ENCODE data around the gene TLX1. TPM values are rescaled to one million over a fixed set of nuclear protein-coding genes. Genes with fewer than 3 reads are reported as not detected.

Gene TLX1
- total RNA-seq, 1 donor from 2014 or later = not detected

- CTCF ChIA-PET = interaction anchor here (1.1 kb wide), 1 partner anchor 16 kb away, joined by 3 read pairs; no protein-coding TSS in a partner anchor
- H3K4me3 Mint-ChIP-seq = no peak overlapping the region
- POLR2A ChIA-PET = no interaction called here
- ATAC-seq (ENCODE audit: low read depth) = no peak
- H3K4me1 Mint-ChIP-seq = peaks cover 15% of the 10 kb centered on the region
- no peak for TF ChIP-seq CTCF (IDR thresholded peaks at IDR 0.05)
- H3K27ac Mint-ChIP-seq = no peak overlapping the region
- peaks cover 51% of the 10 kb centered on the region for H3K27me3 Mint-ChIP-seq
- H3K9me3 Mint-ChIP-seq = no peaks in the 10 kb centered on the region
- intact Hi-C loops (cut with micrococcal nuclease) = no loop called here
- no peak for DNase-seq
- no peaks in the 10 kb centered on the region for H3K36me3 Mint-ChIP-seq (ENCODE audit: low read depth)
Observed at GRCh38 chr10:101158459-101159058, 27.5 kb downstream of the TLX1 start.

GRCh38 chr10:101161494-101162299 is 30.6 kb downstream of the TLX1 start:
- DNase-seq = peak; percentile 47
- ChIA-PET POLR2A (interaction anchor here (0.5 kb wide), 1 partner anchor 427 kb away, joined by 14 read pairs; no protein-coding TSS in a partner anchor), CTCF (interaction anchor here (0.6 to 1.8 kb wide), 11 partner anchors 9 to 409 kb away, joined by 3 to 9 read pairs (median 3); no protein-coding TSS in a partner anchor)
- peaks cover 15% of the 10 kb centered on the region for H3K4me1 Mint-ChIP-seq
- no peaks in the 10 kb centered on the region for H3K9me3 Mint-ChIP-seq
- H3K27me3 Mint-ChIP-seq = peaks cover 59% of the 10 kb centered on the region
- no peak overlapping the region for H3K27ac Mint-ChIP-seq
- H3K4me3 Mint-ChIP-seq = no peak overlapping the region
- ATAC-seq (ENCODE audit: low read depth) = peak; percentile 94
- TF ChIP-seq CTCF (IDR thresholded peaks at IDR 0.05) = peak; percentile 32
- H3K36me3 Mint-ChIP-seq (ENCODE audit: low read depth) = no peaks in the 10 kb centered on the region
- intact Hi-C loops (cut with micrococcal nuclease) = loop anchor here (1.0 to 5.0 kb wide), 4 partner anchors 131 to 619 kb away; no protein-coding TSS in a partner anchor

- CTCF ChIA-PET = interaction anchor here (0.7 kb wide), 1 partner anchor 147 kb away, joined by 4 read pairs; no protein-coding TSS in a partner anchor
- Mint-ChIP-seq H3K36me3 (ENCODE audit: low read depth) (no peaks in the 10 kb centered on the region), H3K4me1 (peaks cover 15% of the 10 kb centered on the region), H3K27me3 (peaks cover 63% of the 10 kb centered on the region), H3K4me3 (no peak overlapping the region), H3K27ac (no peak overlapping the region), H3K9me3 (no peaks in the 10 kb centered on the region)
- no peak for ATAC-seq (ENCODE audit: low read depth)
- POLR2A ChIA-PET = no interaction called here
- DNase-seq = no peak
- no peak for TF ChIP-seq CTCF (IDR thresholded peaks at IDR 0.05)
- intact Hi-C loops (cut with micrococcal nuclease) = loop anchor here (5.0 kb wide), 2 partner anchors 130 to 280 kb away; no protein-coding TSS in a partner anchor
Observed at GRCh38 chr10:101162677-101163076, 31.6 kb downstream of the TLX1 start.

- DNase-seq (no peak), ATAC-seq (ENCODE audit: low read depth) (no peak)
- CTCF ChIA-PET = interaction anchor here (1.0 kb wide), 1 partner anchor 22 kb away, joined by 3 read pairs; no protein-coding TSS in a partner anchor
- H3K27me3 Mint-ChIP-seq = peaks cover 60% of the 10 kb centered on the region
- H3K9me3 Mint-ChIP-seq = peaks cover 5% of the 10 kb centered on the region
- intact Hi-C loops (cut with micrococcal nuclease) = loop anchor here (5.0 kb wide), 2 partner anchors 128 to 278 kb away; no protein-coding TSS in a partner anchor
- POLR2A ChIA-PET = no interaction called here
- H3K4me3 Mint-ChIP-seq = no peak overlapping the region
- H3K36me3 Mint-ChIP-seq (ENCODE audit: low read depth) = no peaks in the 10 kb centered on the region
- no peak for TF ChIP-seq CTCF (IDR thresholded peaks at IDR 0.05)
- peaks cover 7% of the 10 kb centered on the region for H3K4me1 Mint-ChIP-seq
- H3K27ac Mint-ChIP-seq = no peak overlapping the region
Observed at GRCh38 chr10:101164020-101164419, 32.9 kb downstream of the TLX1 start.

- no peaks in the 10 kb centered on the region for H3K36me3 Mint-ChIP-seq (ENCODE audit: low read depth)
- peaks cover 7% of the 10 kb centered on the region for H3K4me1 Mint-ChIP-seq
- ChIA-PET POLR2A (no interaction called here), CTCF (no interaction called here)
- no peak for DNase-seq
- peaks cover 5% of the 10 kb centered on the region for H3K9me3 Mint-ChIP-seq
- H3K27me3 Mint-ChIP-seq = peaks cover 60% of the 10 kb centered on the region
- intact Hi-C loops (cut with micrococcal nuclease) = no loop called here
- TF ChIP-seq CTCF (IDR thresholded peaks at IDR 0.05) = no peak
- no peak for ATAC-seq (ENCODE audit: low read depth)
- no peak overlapping the region for H3K4me3 Mint-ChIP-seq
- H3K27ac Mint-ChIP-seq = no peak overlapping the region
Observed at GRCh38 chr10:101165736-101166135, 34.6 kb downstream of the TLX1 start.
